PC-9 (cell line): Measurements from ENCODE around the gene OSBPL10. TPM values are rescaled to one million over a fixed set of nuclear protein-coding genes. Genes with fewer than 3 reads are reported as not detected.
A peak's percentile ranks its signal among the peaks of the same experiment; 100 is the strongest.

Experiments
- BruUV-seq: library from RNA; stranded (reverse); fragments of 400-500 nt; replicated peaks from 2 replicates; lab custom pipeline; 2021; lab: Mats Ljungman, UMichigan
- CTCF ChIA-PET: fragments of 300-600 bp; sonication (Branson Sonifier 250); formaldehyde crosslinking; loops from one replicate; lab custom pipeline; 2022; ENCODE audit warnings: antibody characterized with exemption; lab: Charles Lee
- POLR2A ChIA-PET: fragments of 300-600 bp; sonication (Branson Sonifier 250); formaldehyde crosslinking; loops from one replicate; lab custom pipeline; 2022; ENCODE audit warnings: antibody characterized with exemption; ENCODE audit not compliant: unreplicated experiment; lab: Charles Lee
- DNase-seq, 2 experiments: peaks; one replicate each; pipeline versions ENCODE4 v3.0.0 to v3.0.0-alpha.2; 2015 to 2022; ENCODE audit warnings: mixed read lengths in 1 of 2
- H2AFZ ChIP-seq: fragments of 200-600 bp; sonication (generic); 2 replicates; pipeline ENCODE4 v1.8.1; 2017; ENCODE audit warnings: antibody characterized with exemption
- H3F3A ChIP-seq: fragments of 200-600 bp; sonication (generic); 2 replicates; pipeline ENCODE4 v1.8.1; 2017; ENCODE audit warnings: antibody characterized with exemption, mild to moderate bottlenecking, low read depth; ENCODE audit not compliant: insufficient read depth
- H3K27ac ChIP-seq: fragments of 200-600 bp; sonication (generic); 2 replicates; pipeline ENCODE4 v1.6.1; 2016; ENCODE audit warnings: mixed run types
- H3K27me3 ChIP-seq: fragments of 200-600 bp; sonication (generic); 2 replicates; pipeline ENCODE4 v1.6.1; 2016; ENCODE audit warnings: low read depth, mixed run types; ENCODE audit not compliant: insufficient read depth
- H3K36me3 ChIP-seq: fragments of 200-600 bp; sonication (generic); 2 replicates; pipeline ENCODE4 v1.6.1; 2016; ENCODE audit warnings: low read depth, mixed run types
- H3K4me1 ChIP-seq: fragments of 200-600 bp; sonication (generic); replicated peaks from 2 replicates; pipeline ENCODE4 v1.6.1; 2016; ENCODE audit warnings: mixed run types; ENCODE audit not compliant: insufficient read depth
- H3K4me2 ChIP-seq: fragments of 200-600 bp; sonication (generic); 2 replicates; pipeline ENCODE4 v1.6.1; 2017; ENCODE audit warnings: mixed run types
- H3K4me3 ChIP-seq: fragments of 200-600 bp; sonication (generic); 2 replicates; pipeline ENCODE4 v1.6.1; 2016; ENCODE audit warnings: mixed run types
- H3K79me2 ChIP-seq: fragments of 200-600 bp; sonication (generic); 2 replicates; pipeline ENCODE4 v1.6.1; 2017; ENCODE audit warnings: low read depth, mixed run types
- H3K9me2 ChIP-seq: fragments of 200-600 bp; sonication (generic); 2 replicates; pipeline ENCODE4 v1.8.1; 2017; ENCODE audit warnings: mild to moderate bottlenecking; ENCODE audit not compliant: insufficient read depth
- H3K9me3 ChIP-seq: fragments of 200-600 bp; sonication (generic); 2 replicates; pipeline ENCODE4 v1.8.1; 2016; ENCODE audit warnings: low read depth; ENCODE audit not compliant: insufficient read depth
- H4K20me1 ChIP-seq: fragments of 200-600 bp; sonication (generic); 2 replicates; pipeline ENCODE4 v1.8.1; 2017; ENCODE audit not compliant: insufficient read depth
- CTCF ChIP-seq: fragments of 200-600 bp; sonication (generic); conservative IDR thresholded peaks from 2 replicates; pipeline ENCODE4 v1.6.1; 2017; ENCODE audit warnings: mixed run types, antibody characterized with exemption, mild to moderate bottlenecking, moderate library complexity
- EZH2 ChIP-seq: fragments of 200-600 bp; sonication (generic); IDR thresholded peaks from 2 replicates; pipeline ENCODE4 v1.8.0; 2017; ENCODE audit warnings: antibody characterized with exemption, low read depth
- intact Hi-C: fragments of 100-400 bp; cut with micrococcal nuclease; formaldehyde crosslinking; loops from one replicate; pipeline ENCODE4 v1.10.0; 2022; ENCODE audit not compliant: unreplicated experiment
- total RNA-seq: library from RNA; stranded (reverse); gene quantifications from 2 replicates; pipeline ENCODE4 v1.2.3, GENCODE V29; 2021

OSBPL10 gene
- total RNA-seq, 1 experiment from 2014 or later, result 42.0 TPM

DNA sequence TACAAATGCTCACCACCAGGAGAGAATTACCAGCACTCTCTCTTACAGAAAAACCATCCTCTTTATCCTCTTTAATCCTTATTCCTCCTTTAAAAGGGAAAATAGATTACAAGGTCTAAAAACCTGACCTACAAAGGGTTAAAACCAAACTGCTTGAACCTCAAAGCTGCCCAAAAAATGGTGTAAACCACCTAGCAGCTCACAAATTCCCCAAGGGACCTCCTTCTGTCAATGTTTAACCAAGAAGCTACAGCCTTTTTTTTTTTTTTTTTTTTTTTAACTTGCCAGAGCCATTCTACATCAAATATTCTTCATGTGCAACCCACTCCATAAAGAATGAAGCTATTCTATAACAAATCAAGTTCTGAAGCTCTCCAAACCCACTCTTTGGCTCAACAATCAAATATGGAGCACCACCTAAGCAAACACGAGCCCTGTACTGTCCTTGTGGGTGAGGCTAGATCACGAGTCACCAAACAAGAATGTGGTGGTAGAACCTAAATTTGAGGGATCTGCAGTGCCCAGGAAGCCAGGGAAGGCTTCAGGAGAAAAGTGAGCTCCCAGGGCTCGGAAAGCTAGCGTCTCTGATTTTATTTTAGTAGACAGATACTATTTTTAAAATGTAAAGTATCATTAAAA, 20.1 kb downstream of the OSBPL10 start:
- ChIA-PET CTCF (interaction anchor here (0.6 to 0.7 kb wide), 3 partner anchors 9 to 348 kb away, joined by 6 to 9 read pairs (median 7); no protein-coding TSS in a partner anchor), POLR2A (interaction anchor here (0.6 to 0.7 kb wide), 5 partner anchors 13 to 1348 kb away, joined by 3 to 38 read pairs (median 4); no protein-coding TSS in a partner anchor)
- Histone ChIP-seq H2AFZ (no peak overlapping the region), H3F3A (no peaks in the 10 kb centered on the region), H3K27ac (no peak overlapping the region), H3K27me3 (no peaks in the 10 kb centered on the region), H3K36me3 (no peaks in the 10 kb centered on the region), H3K4me2 (no peak overlapping the region), H3K4me3 (no peak overlapping the region), H3K79me2 (no peaks in the 10 kb centered on the region), H3K9me3 (no peaks in the 10 kb centered on the region), H3K4me1 (peaks cover 8% of the 10 kb centered on the region; the same call in 1 of the 2 replicates), H4K20me1 (no peaks in the 10 kb centered on the region), H3K9me2 (no peaks in the 10 kb centered on the region)
- TF ChIP-seq EZH2 (no peak), CTCF (no peak)
- BruUV-seq, result no TSS peak
- intact Hi-C loops, result no loop called here
- DNase-seq, result peak; percentile 47 to 48

GRCh38 chr3:31959951-31960792, 20.9 kb downstream of the OSBPL10 start:
- Histone ChIP-seq H3K4me1 (peaks cover 8% of the 10 kb centered on the region; the same call in 1 of the 2 replicates), H3K4me3 (no peak overlapping the region), H3K79me2 (no peaks in the 10 kb centered on the region), H2AFZ (no peak overlapping the region), H3K36me3 (no peaks in the 10 kb centered on the region), H4K20me1 (no peaks in the 10 kb centered on the region), H3K4me2 (no peak overlapping the region), H3K9me2 (no peaks in the 10 kb centered on the region), H3K27me3 (no peaks in the 10 kb centered on the region), H3K27ac (no peak overlapping the region), H3F3A (no peaks in the 10 kb centered on the region), H3K9me3 (no peaks in the 10 kb centered on the region)
- intact Hi-C loops, result no loop called here
- BruUV-seq, result TSS peak; percentile 9
- ChIA-PET POLR2A (interaction anchor here (0.6 to 0.7 kb wide), 2 partner anchors 312 to 428 kb away, joined by 3 to 12 read pairs; no protein-coding TSS in a partner anchor), CTCF (interaction anchor here (0.6 kb wide), 2 partner anchors 10 to 348 kb away, joined by 6 to 7 read pairs; no protein-coding TSS in a partner anchor)
- DNase-seq, result no peak
- TF ChIP-seq CTCF, result no peak
- TF ChIP-seq EZH2, result no peak

DNA sequence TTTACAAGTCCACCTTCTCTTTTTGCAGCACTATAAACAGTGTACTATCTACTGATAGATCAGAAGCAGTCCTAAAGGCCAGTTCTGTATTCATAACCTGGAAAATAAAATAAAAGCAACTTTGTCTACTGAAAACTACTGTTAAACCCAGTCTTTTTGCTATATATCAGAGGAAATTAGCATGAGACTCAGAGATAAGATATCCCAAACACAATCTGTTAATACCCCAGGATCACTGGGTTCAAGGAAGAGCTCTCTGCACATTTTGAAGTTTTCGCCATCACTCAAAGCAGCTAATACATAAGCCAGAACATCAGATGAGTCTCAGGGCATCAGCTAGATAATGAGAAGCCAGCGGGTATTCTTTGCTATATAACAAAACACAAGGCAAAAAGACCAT, 21.8 kb downstream of the OSBPL10 start:
- no TSS peak for BruUV-seq

More for the DNA sequence above, 21.8 kb downstream of the OSBPL10 start:
- Histone ChIP-seq H3K4me2 (no peak overlapping the region), H3K27me3 (no peaks in the 10 kb centered on the region), H3K79me2 (no peaks in the 10 kb centered on the region), H3K9me3 (no peaks in the 10 kb centered on the region), H3K4me1 (peaks cover 8% of the 10 kb centered on the region; the same call in 1 of the 2 replicates), H3K4me3 (no peak overlapping the region), H4K20me1 (no peaks in the 10 kb centered on the region), H2AFZ (no peak overlapping the region), H3K36me3 (no peaks in the 10 kb centered on the region), H3K9me2 (no peaks in the 10 kb centered on the region), H3F3A (no peaks in the 10 kb centered on the region), H3K27ac (no peak overlapping the region)
- POLR2A ChIA-PET, result no interaction called here
- no peak for TF ChIP-seq EZH2
- CTCF ChIA-PET, result no interaction called here
- intact Hi-C loops, result no loop called here
- DNase-seq, result no peak
